ENCODE measurements around the gene KLF17. TPM values are rescaled to one million over a fixed set of nuclear protein-coding genes. Genes with fewer than 3 reads are reported as not detected.
"Not testable (repeated sequence)": the region's sequence is repeated elsewhere in the genome, so short reads cannot be mapped to it uniquely, and the experiment has no call there.

Gene KLF17
- total RNA-seq, 2 experiments from 2014 or later: not detected

- H3K27ac Mint-ChIP-seq: no peak overlapping the region
- CTCF ChIA-PET: no interaction called here
- no peaks in the 10 kb centered on the region for H3K9me3 Mint-ChIP-seq
- no peak overlapping the region for H3K4me3 Mint-ChIP-seq
- no peaks in the 10 kb centered on the region for H3K4me1 Mint-ChIP-seq
- H3K36me3 Mint-ChIP-seq (ENCODE audit: low read depth): no peaks in the 10 kb centered on the region
- peaks cover 11% of the 10 kb centered on the region for H3K27me3 Mint-ChIP-seq
- DNase-seq: no peak
- POLR2A ChIA-PET: no interaction called here
Measured at GRCh38 chr1:44114098-44114497, 4.5 kb upstream of the KLF17 start.

DNA sequence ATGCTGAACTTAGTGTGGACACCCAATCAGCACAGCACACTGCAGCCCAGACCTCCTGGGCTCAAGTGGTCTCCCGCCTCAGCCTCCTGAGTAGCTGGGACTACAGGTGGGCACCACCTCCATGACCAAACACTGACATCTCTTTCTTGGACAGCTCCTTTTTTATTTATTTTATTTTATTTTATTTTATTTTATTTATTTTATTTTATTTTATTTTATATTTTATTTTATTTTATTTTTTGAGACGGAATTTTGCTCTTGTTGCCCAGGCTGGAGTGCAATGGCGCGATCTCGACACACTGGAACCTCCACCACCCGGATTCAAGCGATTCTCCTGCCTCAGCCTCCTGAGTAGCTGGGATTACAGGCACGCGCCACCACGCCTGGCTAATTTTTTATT is 1.3 kb upstream of the KLF17 start:
- H3K36me3 Mint-ChIP-seq (ENCODE audit: low read depth); H3K27ac Mint-ChIP-seq; DNase-seq; H3K4me3 Mint-ChIP-seq; H3K4me1 Mint-ChIP-seq; CTCF ChIA-PET; H3K9me3 Mint-ChIP-seq; POLR2A ChIA-PET: not testable (repeated sequence)
- peaks cover 28% of the 10 kb centered on the region for H3K27me3 Mint-ChIP-seq

DNA sequence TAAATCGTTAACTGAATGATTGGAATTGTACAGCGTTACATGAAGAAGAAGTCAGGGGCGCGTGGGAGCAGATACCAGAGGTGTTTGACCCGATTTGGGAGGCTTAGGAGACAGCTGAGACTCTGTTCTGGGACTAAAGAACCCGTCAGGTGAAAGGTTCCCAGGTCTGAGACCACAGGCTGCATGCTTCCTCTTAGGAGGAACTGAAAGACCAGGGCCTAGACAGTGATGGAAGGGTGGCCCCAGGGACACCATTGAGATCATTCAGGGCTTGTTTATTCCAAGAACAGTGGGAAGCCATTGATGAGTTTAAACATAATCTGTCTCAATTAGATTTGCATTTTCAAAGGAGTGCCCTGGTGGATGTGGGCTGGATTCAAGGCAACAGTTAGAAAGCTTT is 904 bp downstream of the KLF17 start:
- Mint-ChIP-seq H3K27me3 (peaks cover 33% of the 10 kb centered on the region), H3K27ac (no peak overlapping the region), H3K4me3 (no peak overlapping the region), H3K36me3 (ENCODE audit: low read depth) (no peaks in the 10 kb centered on the region), H3K9me3 (no peaks in the 10 kb centered on the region), H3K4me1 (no peaks in the 10 kb centered on the region)
- CTCF ChIA-PET: no interaction called here
- POLR2A ChIA-PET: no interaction called here
- no peak for DNase-seq

DNA sequence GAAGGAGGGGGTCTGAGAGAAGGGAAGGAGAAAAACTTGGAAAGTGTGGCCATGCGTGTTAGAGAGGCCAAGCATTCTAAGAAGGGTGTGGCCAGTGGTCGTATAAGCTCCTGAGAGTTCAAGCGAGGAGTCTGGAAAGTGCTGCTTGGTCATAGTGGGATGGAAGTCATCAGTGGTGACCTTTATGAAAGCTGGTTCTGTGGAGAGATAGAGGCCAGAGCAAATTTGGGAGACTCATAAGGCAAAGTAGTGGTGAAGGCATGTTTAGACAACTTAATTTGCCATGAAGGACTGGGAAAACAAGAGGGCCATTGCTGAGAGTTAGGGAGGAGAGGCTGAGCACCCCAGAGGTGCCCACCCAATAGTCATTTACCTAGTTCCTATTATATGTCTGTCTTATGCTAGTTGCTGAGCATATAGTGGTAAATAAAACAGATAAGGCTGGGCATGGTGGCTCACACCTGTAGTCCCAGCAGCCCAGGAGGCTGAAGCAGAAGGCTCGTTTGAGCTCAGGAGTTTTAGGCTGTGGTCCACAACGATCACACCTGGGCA is 1.9 kb downstream of the KLF17 start:
- DNase-seq: no peak
- no peak overlapping the region for H3K4me3 Mint-ChIP-seq
- H3K27me3 Mint-ChIP-seq: peaks cover 33% of the 10 kb centered on the region
- H3K27ac Mint-ChIP-seq: no peak overlapping the region
- POLR2A ChIA-PET: no interaction called here
- no peaks in the 10 kb centered on the region for H3K9me3 Mint-ChIP-seq
- no peaks in the 10 kb centered on the region for H3K4me1 Mint-ChIP-seq
- CTCF ChIA-PET: no interaction called here
- no peaks in the 10 kb centered on the region for H3K36me3 Mint-ChIP-seq (ENCODE audit: low read depth)

- no peak overlapping the region for H3K27ac Mint-ChIP-seq
- H3K9me3 Mint-ChIP-seq: no peaks in the 10 kb centered on the region
- peaks cover 10% of the 10 kb centered on the region for H3K4me1 Mint-ChIP-seq
- DNase-seq: no peak
- H3K27me3 Mint-ChIP-seq: peaks cover 16% of the 10 kb centered on the region
- ChIA-PET POLR2A (no interaction called here), CTCF (interaction anchor here (0.6 kb wide), 1 partner anchor 1149 kb away, joined by 3 read pairs; no protein-coding TSS in a partner anchor)
- H3K4me3 Mint-ChIP-seq: no peak overlapping the region
- no peaks in the 10 kb centered on the region for H3K36me3 Mint-ChIP-seq (ENCODE audit: low read depth)
Measured at GRCh38 chr1:44129616-44130500, 11.2 kb downstream of the KLF17 start.

DNA sequence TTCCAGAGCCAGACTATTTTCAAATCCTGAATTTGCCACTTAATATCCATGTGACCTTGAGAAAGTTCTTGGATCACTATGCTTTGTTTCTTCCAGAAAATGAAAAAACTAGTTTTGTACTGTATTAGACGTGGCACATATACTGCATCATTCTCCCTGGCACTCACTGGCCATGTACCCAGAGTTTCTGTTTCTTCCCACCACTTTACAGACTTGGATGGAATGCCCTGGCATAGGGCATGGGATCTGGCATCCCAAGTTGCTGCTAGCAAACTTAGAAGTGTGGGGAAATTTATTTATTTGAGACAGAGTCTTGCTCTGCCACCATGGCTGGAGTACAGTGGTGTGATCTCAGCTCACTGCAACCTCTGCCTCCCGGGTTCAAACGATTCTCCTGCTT is 12.8 kb downstream of the KLF17 start:
- peaks cover 10% of the 10 kb centered on the region for H3K4me1 Mint-ChIP-seq
- H3K9me3 Mint-ChIP-seq: no peaks in the 10 kb centered on the region
- H3K4me3 Mint-ChIP-seq: no peak overlapping the region
- no peaks in the 10 kb centered on the region for H3K36me3 Mint-ChIP-seq (ENCODE audit: low read depth)
- DNase-seq: no peak
- peaks cover 15% of the 10 kb centered on the region for H3K27me3 Mint-ChIP-seq
- H3K27ac Mint-ChIP-seq: no peak overlapping the region
- ChIA-PET POLR2A (no interaction called here), CTCF (no interaction called here)

DNA sequence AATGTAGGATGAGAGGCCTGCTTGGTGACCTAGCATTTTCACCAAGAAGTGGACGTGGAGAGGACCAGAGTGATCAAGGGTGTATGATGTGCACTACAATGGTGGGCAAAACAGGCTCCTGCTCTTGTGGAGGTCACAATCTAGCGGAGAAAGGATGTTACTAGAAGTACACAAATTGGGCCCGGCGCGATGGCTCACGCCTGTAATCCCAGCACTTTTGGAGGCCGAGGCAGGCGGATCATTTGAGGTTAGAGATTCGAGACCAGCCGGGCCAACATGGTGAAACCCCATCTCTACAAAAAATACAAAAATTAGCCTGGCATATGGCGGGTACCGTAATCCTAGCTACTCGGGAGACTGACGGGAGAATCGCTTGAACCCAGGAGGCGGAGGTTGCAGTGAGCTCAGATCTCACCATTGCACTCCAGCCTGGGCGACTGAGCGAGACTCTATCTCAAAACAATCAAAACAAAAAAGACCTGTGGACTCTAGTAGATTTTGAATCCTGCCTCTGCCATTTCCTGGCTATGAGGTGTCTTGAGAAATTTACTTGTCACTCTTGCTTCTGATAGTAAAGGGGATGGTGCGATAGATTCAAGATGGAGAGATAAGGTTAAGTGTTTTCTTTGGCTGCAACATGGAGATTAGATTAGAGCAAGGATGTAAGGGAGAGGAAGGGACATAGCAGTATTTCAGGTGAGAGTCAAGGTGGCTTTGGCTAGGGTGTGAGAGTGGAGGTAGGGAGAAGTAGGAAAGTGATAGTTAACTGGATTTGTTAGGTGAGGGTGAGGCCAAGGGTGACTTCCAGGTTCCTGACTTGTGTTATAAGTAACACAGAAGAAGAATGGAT is 15.7 kb downstream of the KLF17 start:
- H3K27me3 Mint-ChIP-seq: peaks cover 8% of the 10 kb centered on the region

DNA sequence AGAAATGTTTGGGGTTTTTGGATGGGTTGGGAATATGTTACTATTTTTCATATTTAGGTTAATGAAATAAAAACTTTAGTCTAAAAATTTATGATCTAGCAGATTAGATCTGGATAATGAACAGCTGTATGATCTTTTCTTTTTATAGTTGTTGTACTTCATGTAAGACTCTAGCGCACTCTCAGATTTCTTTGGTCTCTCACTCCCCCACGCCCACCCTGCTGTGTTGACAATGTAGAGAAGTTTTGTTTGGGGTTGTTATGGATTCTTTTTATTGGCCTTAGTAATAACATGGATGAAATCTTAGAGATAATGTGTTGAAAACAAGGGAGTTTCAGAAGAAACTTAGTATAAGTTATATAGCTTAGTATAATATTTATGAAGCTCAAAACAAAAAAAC is 17.3 kb downstream of the KLF17 start:
- Mint-ChIP-seq H3K27ac (no peak overlapping the region), H3K4me3 (no peak overlapping the region), H3K27me3 (peaks cover 8% of the 10 kb centered on the region), H3K36me3 (ENCODE audit: low read depth) (no peaks in the 10 kb centered on the region), H3K4me1 (no peaks in the 10 kb centered on the region), H3K9me3 (no peaks in the 10 kb centered on the region)
- no peak for DNase-seq
- POLR2A ChIA-PET: interaction anchor here (0.7 kb wide), 1 partner anchor 117 kb away, joined by 3 read pairs; no protein-coding TSS in a partner anchor
- CTCF ChIA-PET: interaction anchor here (0.6 kb wide), 1 partner anchor 163 kb away, joined by 4 read pairs; no protein-coding TSS in a partner anchor

More for the DNA sequence above, 15.7 kb downstream of the KLF17 start:
- Mint-ChIP-seq H3K4me3 (no peak overlapping the region), H3K27ac (no peak overlapping the region), H3K9me3 (no peaks in the 10 kb centered on the region), H3K4me1 (no peaks in the 10 kb centered on the region), H3K36me3 (ENCODE audit: low read depth) (no peaks in the 10 kb centered on the region)
- DNase-seq: no peak
- ChIA-PET POLR2A (no interaction called here), CTCF (no interaction called here)

GRCh38 chr1:44138239-44138638 is 19.6 kb downstream of the KLF17 start:
- no peaks in the 10 kb centered on the region for H3K36me3 Mint-ChIP-seq (ENCODE audit: low read depth)
- CTCF ChIA-PET: interaction anchor here (0.6 kb wide), 1 partner anchor 67 kb away, joined by 5 read pairs; no protein-coding TSS in a partner anchor
- POLR2A ChIA-PET: no interaction called here

GRCh38 chr1:44139565-44139964 is 20.9 kb downstream of the KLF17 start:
- H3K27ac Mint-ChIP-seq; H3K4me1 Mint-ChIP-seq; H3K27me3 Mint-ChIP-seq; CTCF ChIA-PET; POLR2A ChIA-PET; H3K36me3 Mint-ChIP-seq (ENCODE audit: low read depth); H3K9me3 Mint-ChIP-seq; H3K4me3 Mint-ChIP-seq; DNase-seq: not testable (repeated sequence)

More at GRCh38 chr1:44138239-44138638, 19.6 kb downstream of the KLF17 start:
- DNase-seq: no peak
- H3K27me3 Mint-ChIP-seq: peaks cover 5% of the 10 kb centered on the region
- no peak overlapping the region for H3K27ac Mint-ChIP-seq
- no peaks in the 10 kb centered on the region for H3K4me1 Mint-ChIP-seq
- no peak overlapping the region for H3K4me3 Mint-ChIP-seq
- no peaks in the 10 kb centered on the region for H3K9me3 Mint-ChIP-seq

- DNase-seq: no peak
- no peak within 1 kb of the TSS for H3K27ac Mint-ChIP-seq
- no peaks in the 10 kb centered on the region for H3K36me3 Mint-ChIP-seq (ENCODE audit: low read depth)
- H3K4me3 Mint-ChIP-seq: no peak within 1 kb of the TSS
- H3K9me3 Mint-ChIP-seq: peaks cover 15% of the 10 kb centered on the region
- POLR2A ChIA-PET: no interaction called here
- no peaks in the 10 kb centered on the region for H3K4me1 Mint-ChIP-seq
- no peaks in the 10 kb centered on the region for H3K27me3 Mint-ChIP-seq
- CTCF ChIA-PET: no interaction called here
Measured at GRCh38 chr1:44141531-44141930, 22.9 kb downstream of the KLF17 start, which contains the start of gene KLF18. TSS of gene KLF18 (minus strand) at chr1:44141631. CDS start at chr1:44141631, 0 bp downstream.

GRCh38 chr1:44144962-44145756 is 26.5 kb downstream of the KLF17 start:
- Mint-ChIP-seq H3K9me3 (peaks cover 15% of the 10 kb centered on the region), H3K36me3 (ENCODE audit: low read depth) (no peaks in the 10 kb centered on the region), H3K27ac (no peak overlapping the region), H3K4me1 (no peaks in the 10 kb centered on the region), H3K27me3 (no peaks in the 10 kb centered on the region), H3K4me3 (no peak overlapping the region)
- DNase-seq: no peak
- ChIA-PET CTCF (no interaction called here), POLR2A (no interaction called here)
